Hepatocyte (in vitro differentiated cells): ENCODE results near the gene TTC7B. TPM values are rescaled to one million over a fixed set of nuclear protein-coding genes. Genes with fewer than 3 reads are reported as not detected.

Source experiments
- DNase-seq: peaks from one replicate; pipeline ENCODE4 v3.0.0-alpha.2; 2016; ENCODE audit warnings: low spot score
- H2AFZ ChIP-seq: fragments of 200-600 bp; sonication (generic); 2 replicates; pipeline ENCODE4 v1.6.0; 2016; ENCODE audit warnings: antibody characterized with exemption, mild to moderate bottlenecking
- H3K27ac ChIP-seq: fragments of 200-600 bp; sonication (generic); 2 replicates; pipeline ENCODE4 v1.5.1; 2016; ENCODE audit warnings: mild to moderate bottlenecking
- H3K27me3 ChIP-seq: fragments of 200-600 bp; sonication (generic); 2 replicates; pipeline ENCODE4 v1.6.1; 2016
- H3K36me3 ChIP-seq: fragments of 200-600 bp; sonication (generic); replicated peaks from 2 replicates; pipeline ENCODE4 v1.5.1; 2016; ENCODE audit warnings: low read depth; ENCODE audit not compliant: insufficient read depth
- H3K4me1 ChIP-seq: fragments of 200-600 bp; sonication (generic); 2 replicates; pipeline ENCODE4 v1.5.1; 2016; ENCODE audit warnings: mild to moderate bottlenecking, moderate library complexity; ENCODE audit not compliant: insufficient read depth
- H3K4me2 ChIP-seq: fragments of 200-600 bp; sonication (generic); 2 replicates; pipeline ENCODE4 v1.6.0; 2016
- H3K4me3 ChIP-seq: fragments of 200-600 bp; sonication (generic); 2 replicates; pipeline ENCODE4 v1.5.1; 2016; ENCODE audit warnings: mild to moderate bottlenecking
- H3K79me2 ChIP-seq: fragments of 200-600 bp; sonication (generic); 2 replicates; pipeline ENCODE4 v1.6.0; 2017; ENCODE audit warnings: mild to moderate bottlenecking
- H3K9me2 ChIP-seq: fragments of 200-600 bp; sonication (generic); replicated peaks from 2 replicates; pipeline ENCODE4 v1.6.0; 2017; ENCODE audit warnings: mild to moderate bottlenecking; ENCODE audit not compliant: insufficient read depth
- H3K9me3 ChIP-seq: fragments of 200-600 bp; sonication (generic); 2 replicates; pipeline ENCODE4 v1.5.1; 2016; ENCODE audit warnings: low read depth, mild to moderate bottlenecking
- H4K20me1 ChIP-seq: fragments of 200-600 bp; sonication (generic); 2 replicates; pipeline ENCODE4 v1.6.0; 2016; ENCODE audit warnings: mild to moderate bottlenecking; ENCODE audit not compliant: insufficient read depth, poor library complexity, severe bottlenecking
- CTCF ChIP-seq: fragments of 200-600 bp; sonication (generic); IDR thresholded peaks from 2 replicates; pipeline ENCODE4 v1.5.1; 2016; ENCODE audit warnings: antibody characterized with exemption, mild to moderate bottlenecking; ENCODE audit not compliant: poor library complexity
- EZH2 ChIP-seq: fragments of 200-600 bp; sonication (generic); IDR thresholded peaks from 2 replicates; pipeline ENCODE4 v1.6.1; 2016; ENCODE audit warnings: antibody characterized with exemption, mild to moderate bottlenecking, borderline replicate concordance
- EZH2phosphoT487 ChIP-seq: fragments of 200-600 bp; sonication (generic); IDR thresholded peaks from one replicate; pipeline ENCODE4 v1.6.1; 2018; ENCODE audit warnings: antibody characterized with exemption, mild to moderate bottlenecking, low read depth, moderate library complexity; ENCODE audit not compliant: unreplicated experiment, severe bottlenecking
- WGBS: methylation state at CpG from one replicate; pipeline ENCODE4 v1.1.6; 2016; ENCODE audit warnings: low lambda C conversion rate; ENCODE audit errors: missing lambda C conversion rate; 5-methylcytosine and 5-hydroxymethylcytosine counted together
- polyA plus RNA-seq: library from polyadenylated mRNA; unstranded; fragments of >200 nt; fragmentation: Nextera tagmentation; extraction: Ambion mirVana; gene quantifications from 2 replicates; pipeline ENCODE4 v1.2.1, GENCODE V29; 2016
- total RNA-seq: library from RNA; depleted of rRNA; stranded (reverse); fragments of >200 nt; gene quantifications from 2 replicates; pipeline ENCODE4 v1.2.3, GENCODE V29; 2014

TTC7B gene
- total and polyA plus RNA-seq, 2 experiments from 2014 or later, result 10.7 to 25.5 TPM

GRCh38 chr14:90558041-90558982, 257.9 kb downstream of the TTC7B start:
- Histone ChIP-seq H3K4me2 (no peak overlapping the region), H3K4me3 (no peak overlapping the region), H4K20me1 (no peaks in the 10 kb centered on the region), H3K9me2 (no peaks in the 10 kb centered on the region), H3K9me3 (no peaks in the 10 kb centered on the region), H3K27ac (no peak overlapping the region), H3K36me3 (no peaks in the 10 kb centered on the region), H3K79me2 (no peaks in the 10 kb centered on the region), H3K27me3 (no peaks in the 10 kb centered on the region), H2AFZ (no peak overlapping the region), H3K4me1 (peaks cover 15% of the 10 kb centered on the region)
- no peak for TF ChIP-seq EZH2
- TF ChIP-seq CTCF, result no peak
- WGBS, result 94% methylated on average over 28 of the region's 30 CpGs
- DNase-seq, result no peak

GRCh38 chr14:90557516-90557915, 258.7 kb downstream of the TTC7B start:
- Histone ChIP-seq H3K27me3 (no peaks in the 10 kb centered on the region), H3K4me3 (no peak overlapping the region), H3K9me2 (no peaks in the 10 kb centered on the region), H3K9me3 (no peaks in the 10 kb centered on the region), H3K4me2 (no peak overlapping the region), H3K27ac (no peak overlapping the region), H3K36me3 (no peaks in the 10 kb centered on the region), H4K20me1 (no peaks in the 10 kb centered on the region), H3K4me1 (peaks cover 15% of the 10 kb centered on the region), H3K79me2 (no peaks in the 10 kb centered on the region), H2AFZ (no peak overlapping the region)
- TF ChIP-seq EZH2phosphoT487 (no peak), EZH2 (no peak), CTCF (no peak)
- 89% methylated on average over 7 of the region's 7 CpGs for WGBS
- no peak for DNase-seq

- Histone ChIP-seq H3K9me2 (no peaks in the 10 kb centered on the region), H4K20me1 (no peaks in the 10 kb centered on the region), H3K4me3 (no peak overlapping the region), H3K4me2 (peak overlapping the region; percentile 73), H3K27ac (no peak overlapping the region), H2AFZ (no peak overlapping the region), H3K27me3 (no peaks in the 10 kb centered on the region), H3K9me3 (no peaks in the 10 kb centered on the region), H3K36me3 (no peaks in the 10 kb centered on the region), H3K79me2 (no peaks in the 10 kb centered on the region), H3K4me1 (peaks cover 15% of the 10 kb centered on the region)
- TF ChIP-seq EZH2phosphoT487 (no peak), EZH2 (no peak), CTCF (peak; percentile 12)
- 91% methylated on average over 12 of the region's 12 CpGs for WGBS
- DNase-seq, result peak; percentile 28
These were observed 259.4 kb downstream of the TTC7B start for GRCh38 chr14:90556666-90557450.
